CD4-positive, alpha-beta memory T cell (primary cell): ENCODE measurements around the gene FAM120A. TPM values are rescaled to one million over a fixed set of nuclear protein-coding genes. Genes with fewer than 3 reads are reported as not detected.

Source experiments
- CTCF ChIA-PET: fragments of 350-600 bp; sonication (Branson Sonifier 250); formaldehyde crosslinking; loops from one replicate; lab custom pipeline; 2021; ENCODE audit warnings: inconsistent platforms; ENCODE audit not compliant: partially characterized antibody; lab: Charles Lee
- POLR2A ChIA-PET: fragments of 350-600 bp; sonication (Branson Sonifier 250); formaldehyde crosslinking; loops from one replicate; lab custom pipeline; 2021; ENCODE audit not compliant: partially characterized antibody; lab: Charles Lee
- DNase-seq, 5 donors: peaks; one replicate each; pipeline versions ENCODE4 v3.0.0 to v3.0.0-alpha.2; 2020 to 2022; ENCODE audit warnings: mixed read lengths in 1 of 5
- H3K27ac ChIP-seq: one replicate; pipeline ENCODE4 v1.7.0; 2013; ENCODE audit warnings: low read depth, low read length
- H3K27me3 ChIP-seq: 2 replicates; pipeline ENCODE4 v1.7.0; 2013; ENCODE audit warnings: mild to moderate bottlenecking, low read length, moderate library complexity; ENCODE audit not compliant: insufficient read depth
- H3K36me3 ChIP-seq: 2 replicates; pipeline ENCODE4 v1.7.0; 2013; ENCODE audit warnings: mild to moderate bottlenecking, low read length, moderate library complexity; ENCODE audit not compliant: insufficient read depth
- H3K4me1 ChIP-seq: 2 replicates; pipeline ENCODE4 v1.7.0; 2013; ENCODE audit warnings: mild to moderate bottlenecking, low read length, moderate library complexity; ENCODE audit not compliant: insufficient read depth
- H3K4me3 ChIP-seq, 2 donors: one replicate each; pipeline ENCODE4 v1.7.0; 2013; ENCODE audit warnings: low read length in 2 of 2, mild to moderate bottlenecking in 1 of 2
- H3K9me3 ChIP-seq, 2 donors: one replicate each; pipeline ENCODE4 v1.7.0; 2013; ENCODE audit warnings: low read length in 2 of 2, control low read depth in 1 of 2; ENCODE audit not compliant: control insufficient read depth in 1 of 2
- H3K27ac Mint-ChIP-seq, 7 donors: one replicate each; pipeline ENCODE4 v1.8.0; 2020 to 2021; ENCODE audit warnings: mixed read lengths in 7 of 7, mild to moderate bottlenecking in 6 of 7, inconsistent platforms in 3 of 7, moderate library complexity in 3 of 7
- H3K27me3 Mint-ChIP-seq, 2 donors: one replicate each; pipeline ENCODE4 v1.8.0; 2020 to 2021; ENCODE audit warnings: mixed read lengths in 2 of 2
- H3K36me3 Mint-ChIP-seq, 2 donors: one replicate each; pipeline ENCODE4 v1.8.0; 2020 to 2021; ENCODE audit warnings: mixed read lengths in 2 of 2, inconsistent platforms in 1 of 2, mild to moderate bottlenecking in 1 of 2
- H3K4me1 Mint-ChIP-seq, 4 donors: one replicate each; pipeline ENCODE4 v1.8.0; 2020 to 2021; ENCODE audit warnings: mixed read lengths in 4 of 4, mild to moderate bottlenecking in 1 of 4
- H3K4me3 Mint-ChIP-seq, 8 donors: one replicate each; pipeline ENCODE4 v1.8.0; 2020 to 2021; ENCODE audit warnings: mixed read lengths in 8 of 8, mild to moderate bottlenecking in 7 of 8, moderate library complexity in 6 of 8, inconsistent platforms in 3 of 8
- H3K9me3 Mint-ChIP-seq, 8 donors: one replicate each; pipeline ENCODE4 v1.8.0; 2020 to 2021; ENCODE audit warnings: mixed read lengths in 8 of 8, mild to moderate bottlenecking in 5 of 8, inconsistent platforms in 3 of 8, moderate library complexity in 1 of 8
- intact Hi-C: fragments of 100-400 bp; cut with micrococcal nuclease; formaldehyde crosslinking; loops from one replicate; pipeline ENCODE4 v1.15.1; 2023
- polyA plus RNA-seq, 2 donors: library from polyadenylated mRNA; unstranded; fragments of 300-500 nt; fragmentation: Illumina TruSeq; gene quantifications; one replicate each; pipeline ENCODE4 v1.2.3, GENCODE V29; 2021
- total RNA-seq, 2 experiments: library from RNA; stranded (reverse); gene quantifications; one replicate each; pipeline ENCODE4 v1.2.3, GENCODE V29; 2021

FAM120A gene
- total and polyA plus RNA-seq, 4 experiments from 2014 or later: 6.2 to 88.5 (median 49.9) TPM

DNA sequence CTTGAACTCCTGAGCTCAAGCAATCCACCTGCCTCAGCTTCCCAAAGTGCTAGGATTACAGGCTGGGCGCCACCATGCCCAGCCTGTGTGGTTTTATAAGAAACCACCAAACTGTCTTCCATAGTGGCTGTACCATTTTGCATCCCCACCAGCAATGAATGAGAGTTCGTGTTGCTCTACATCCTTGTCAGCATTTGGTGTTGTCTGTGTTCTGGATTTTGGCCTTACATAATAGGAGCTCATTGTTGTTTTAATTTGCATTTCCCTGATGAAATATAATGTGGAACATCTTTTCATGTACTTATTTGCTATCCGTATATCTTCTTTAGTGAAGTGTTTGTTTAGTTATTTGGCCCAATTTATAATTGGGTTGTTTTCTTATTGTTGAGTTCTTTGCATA lies 154.7 kb downstream of the FAM120A start:
- H3K4me1 Mint-ChIP-seq: peaks cover 11 to 28% (median 18%) of the 10 kb centered on the region in 4 donors

GRCh38 chr9:93610206-93610605 lies 158.7 kb downstream of the FAM120A start:
- H3K4me3 ChIP-seq: no peak overlapping the region
- Mint-ChIP-seq H3K4me1 (peaks cover 17 to 26% (median 21%) of the 10 kb centered on the region in 4 donors), H3K4me3 (peak overlapping the region in 2 of 8 donors; percentile 25 to 50), H3K27ac (no peak overlapping the region), H3K9me3 (peaks cover 0 to 42% (median 22%) of the 10 kb centered on the region in 8 donors), H3K36me3 (peaks cover 33 to 47% of the 10 kb centered on the region in 2 donors), H3K27me3 (no peaks in the 10 kb centered on the region)
- H3K27me3 ChIP-seq: no peaks in the 10 kb centered on the region
- intact Hi-C loops: no loop called here
- DNase-seq: no peak
- H3K27ac ChIP-seq: no peak overlapping the region
- CTCF ChIA-PET: no interaction called here
- POLR2A ChIA-PET: no interaction called here
- no peaks in the 10 kb centered on the region for H3K9me3 ChIP-seq
- H3K4me1 ChIP-seq: peaks cover 16% of the 10 kb centered on the region
- no peaks in the 10 kb centered on the region for H3K36me3 ChIP-seq

More for the DNA sequence above, 154.7 kb downstream of the FAM120A start:
- Mint-ChIP-seq H3K27me3 (no peaks in the 10 kb centered on the region), H3K4me3 (no peak overlapping the region), H3K27ac (no peak overlapping the region), H3K36me3 (peaks cover 40 to 53% of the 10 kb centered on the region in 2 donors), H3K9me3 (peaks cover 0 to 43% (median 22%) of the 10 kb centered on the region in 8 donors)
- Histone ChIP-seq H3K9me3 (no peaks in the 10 kb centered on the region), H3K27ac (no peak overlapping the region), H3K4me3 (no peak overlapping the region), H3K27me3 (no peaks in the 10 kb centered on the region), H3K36me3 (no peaks in the 10 kb centered on the region), H3K4me1 (peaks cover 5% of the 10 kb centered on the region)
- ChIA-PET CTCF (no interaction called here), POLR2A (no interaction called here)
- intact Hi-C loops: no loop called here
- DNase-seq: no peak

GRCh38 chr9:93612052-93612795 lies 160.7 kb downstream of the FAM120A start:
- H3K27me3 ChIP-seq: no peaks in the 10 kb centered on the region
- no peaks in the 10 kb centered on the region for H3K9me3 ChIP-seq
- H3K4me3 ChIP-seq: no peak overlapping the region
- Mint-ChIP-seq H3K27ac (peak overlapping the region in 2 of 7 donors; percentile 32 to 70), H3K27me3 (no peaks in the 10 kb centered on the region), H3K4me1 (peaks cover 14 to 21% (median 16%) of the 10 kb centered on the region in 4 donors), H3K4me3 (peak overlapping the region in 5 of 8 donors; percentile 4 to 48 (median 18)), H3K9me3 (peaks cover 0 to 35% (median 18%) of the 10 kb centered on the region in 8 donors), H3K36me3 (peaks cover 20 to 32% of the 10 kb centered on the region in 2 donors)
- intact Hi-C loops: no loop called here
- H3K4me1 ChIP-seq: peaks cover 16% of the 10 kb centered on the region
- H3K36me3 ChIP-seq: no peaks in the 10 kb centered on the region
- H3K27ac ChIP-seq: no peak overlapping the region
- ChIA-PET CTCF (no interaction called here), POLR2A (interaction anchor here (0.6 to 1.1 kb wide), 2 partner anchors 46 to 1287 kb away, joined by 3 read pairs; partner anchors contain the start of gene NOL8)
- DNase-seq: no peak

DNA sequence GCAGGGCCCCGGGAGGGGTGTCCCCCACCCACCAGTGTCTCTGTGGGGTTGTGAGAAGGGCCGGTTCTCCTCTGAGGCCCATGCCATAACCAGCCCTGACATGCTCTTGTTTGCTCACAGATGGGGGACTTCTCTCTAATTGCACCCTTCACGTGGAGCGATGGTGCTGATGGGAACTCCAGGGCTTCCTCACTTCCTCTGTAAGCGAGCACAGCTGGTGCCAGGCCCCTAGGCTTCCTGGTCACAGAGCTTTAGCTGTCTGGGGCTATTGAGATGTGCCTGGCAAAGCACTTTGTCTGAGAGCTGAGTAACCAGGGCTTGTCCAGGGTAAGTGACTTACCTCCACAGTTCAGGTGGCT lies 161.3 kb downstream of the FAM120A start:
- intact Hi-C loops: no loop called here
- H3K27ac ChIP-seq: no peak overlapping the region
- no peak for DNase-seq
- H3K27me3 ChIP-seq: no peaks in the 10 kb centered on the region
- H3K36me3 Mint-ChIP-seq: peaks cover 19 to 29% of the 10 kb centered on the region in 2 donors
- peak overlapping the region in 1 of 7 donors; percentile 56 for H3K27ac Mint-ChIP-seq
- H3K4me3 ChIP-seq: no peak overlapping the region
- peak overlapping the region in 1 of 8 donors; percentile 22 for H3K4me3 Mint-ChIP-seq
- H3K36me3 ChIP-seq: no peaks in the 10 kb centered on the region
- no peaks in the 10 kb centered on the region for H3K27me3 Mint-ChIP-seq
- ChIA-PET POLR2A (interaction anchor here (0.6 to 1.1 kb wide), 2 partner anchors 46 to 1288 kb away, joined by 3 read pairs; partner anchors contain the start of gene NOL8), CTCF (no interaction called here)
- peaks cover 15 to 23% (median 16%) of the 10 kb centered on the region in 4 donors for H3K4me1 Mint-ChIP-seq
- H3K4me1 ChIP-seq: peaks cover 16% of the 10 kb centered on the region
- H3K9me3 ChIP-seq: no peaks in the 10 kb centered on the region
- H3K9me3 Mint-ChIP-seq: peaks cover 0 to 31% (median 18%) of the 10 kb centered on the region in 8 donors

DNA sequence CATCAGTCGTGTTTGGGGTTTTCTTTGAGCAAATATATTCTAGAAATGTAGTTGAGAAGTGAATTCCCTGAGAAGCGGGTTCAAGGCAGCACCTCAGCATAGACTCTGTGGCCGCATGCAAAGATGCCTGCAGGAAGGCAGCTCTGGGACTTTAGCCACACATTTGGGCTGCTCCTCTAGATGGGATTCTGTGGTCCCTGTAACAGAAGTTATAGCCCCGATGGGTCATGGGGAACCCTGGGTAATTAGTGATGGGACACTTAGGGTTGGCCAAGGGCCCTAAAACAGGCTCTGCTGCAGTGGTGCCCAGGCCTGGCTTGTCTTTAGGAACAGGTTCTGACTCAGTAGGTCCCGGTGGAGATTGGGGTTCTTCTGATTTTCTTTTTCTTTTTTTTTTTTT lies 161.7 kb downstream of the FAM120A start:
- no peak overlapping the region for H3K27ac Mint-ChIP-seq
- H3K27me3 ChIP-seq: no peaks in the 10 kb centered on the region
- H3K9me3 Mint-ChIP-seq: peaks cover 0 to 29% (median 18%) of the 10 kb centered on the region in 8 donors
- intact Hi-C loops: no loop called here
- no peak overlapping the region for H3K4me3 Mint-ChIP-seq
- ChIA-PET CTCF (no interaction called here), POLR2A (no interaction called here)
- no peak for DNase-seq
- peaks cover 17 to 27% (median 19%) of the 10 kb centered on the region in 4 donors for H3K4me1 Mint-ChIP-seq
- H3K27ac ChIP-seq: no peak overlapping the region
- H3K36me3 ChIP-seq: no peaks in the 10 kb centered on the region
- H3K36me3 Mint-ChIP-seq: peaks cover 18 to 29% of the 10 kb centered on the region in 2 donors
- H3K4me3 ChIP-seq: no peak overlapping the region
- H3K9me3 ChIP-seq: no peaks in the 10 kb centered on the region
- no peaks in the 10 kb centered on the region for H3K27me3 Mint-ChIP-seq
- H3K4me1 ChIP-seq: peaks cover 20% of the 10 kb centered on the region

DNA sequence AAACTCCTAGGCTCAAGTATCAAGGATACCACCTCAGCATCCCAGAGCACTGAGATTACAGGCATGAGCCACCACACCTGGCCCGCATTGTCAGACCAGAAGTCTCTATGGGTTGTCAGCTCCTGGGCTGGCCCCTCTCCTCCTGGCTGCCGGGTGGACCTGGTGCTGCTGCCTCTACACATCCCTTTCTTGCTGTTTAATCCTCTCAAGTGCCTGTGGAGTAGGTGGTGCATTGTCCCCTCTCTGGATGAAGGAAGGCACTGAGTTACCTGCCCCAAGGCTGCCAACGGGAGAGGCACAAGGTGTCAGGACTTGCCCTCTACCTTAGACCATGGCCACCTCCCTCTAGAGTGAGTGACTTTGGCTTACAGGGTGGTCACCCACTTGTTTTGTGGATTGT lies 162.3 kb downstream of the FAM120A start:
- Histone ChIP-seq H3K27me3 (no peaks in the 10 kb centered on the region), H3K9me3 (no peaks in the 10 kb centered on the region), H3K4me3 (no peak overlapping the region), H3K36me3 (no peaks in the 10 kb centered on the region), H3K27ac (no peak overlapping the region), H3K4me1 (peaks cover 22% of the 10 kb centered on the region)
- peaks cover 0 to 23% (median 17%) of the 10 kb centered on the region in 8 donors for H3K9me3 Mint-ChIP-seq
- H3K27ac Mint-ChIP-seq: no peak overlapping the region
- H3K27me3 Mint-ChIP-seq: no peaks in the 10 kb centered on the region
- no peak overlapping the region for H3K4me3 Mint-ChIP-seq
- H3K36me3 Mint-ChIP-seq: peaks cover 18 to 27% of the 10 kb centered on the region in 2 donors
- intact Hi-C loops: no loop called here
- peaks cover 21 to 32% (median 24%) of the 10 kb centered on the region in 4 donors for H3K4me1 Mint-ChIP-seq
- DNase-seq: no peak
- ChIA-PET POLR2A (no interaction called here), CTCF (no interaction called here)

DNA sequence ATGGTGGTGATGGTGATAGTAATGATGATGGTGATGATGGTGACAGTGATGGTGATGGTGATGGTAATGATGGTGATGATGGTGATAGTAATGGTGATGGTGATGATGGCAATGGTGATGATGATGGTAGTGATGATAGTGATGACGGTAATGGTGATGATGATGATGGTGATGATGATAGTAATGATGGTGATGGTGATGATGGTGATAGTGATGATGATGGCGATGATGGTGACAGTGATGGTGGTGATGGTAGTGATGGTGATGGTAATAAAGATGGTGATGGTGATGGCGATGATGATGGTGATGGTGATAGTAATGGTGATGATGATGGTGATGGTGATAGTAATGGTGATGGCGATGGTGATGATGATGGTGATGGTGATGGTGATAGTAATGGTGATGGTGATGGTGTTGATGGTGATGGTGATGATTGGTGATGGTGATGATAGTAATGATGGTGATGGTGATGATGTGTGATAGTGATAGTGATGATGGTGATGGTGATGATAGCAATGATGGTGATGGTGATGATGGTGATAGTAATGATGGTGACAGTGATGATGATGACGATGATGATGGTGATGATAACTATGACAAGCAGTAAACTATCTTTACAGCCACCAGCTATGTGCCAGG lies 163.5 kb downstream of the FAM120A start:
- Histone ChIP-seq H3K27ac (no peak overlapping the region), H3K9me3 (no peaks in the 10 kb centered on the region), H3K27me3 (no peaks in the 10 kb centered on the region), H3K4me1 (peaks cover 22% of the 10 kb centered on the region), H3K4me3 (no peak overlapping the region), H3K36me3 (no peaks in the 10 kb centered on the region)
- no peak overlapping the region for H3K27ac Mint-ChIP-seq
- H3K4me1 Mint-ChIP-seq: peaks cover 21 to 33% (median 25%) of the 10 kb centered on the region in 4 donors
- H3K4me3 Mint-ChIP-seq: no peak overlapping the region
- H3K27me3 Mint-ChIP-seq: no peaks in the 10 kb centered on the region
- ChIA-PET POLR2A (no interaction called here), CTCF (no interaction called here)
- no peak for DNase-seq
- intact Hi-C loops: no loop called here
- peaks cover 0 to 11% (median 8%) of the 10 kb centered on the region in 8 donors for H3K9me3 Mint-ChIP-seq
- H3K36me3 Mint-ChIP-seq: peaks cover 11 to 17% of the 10 kb centered on the region in 2 donors
